HG03060 (cell line): ENCODE results near the gene GPC5.
"Not testable (repeated sequence)": the region's sequence is repeated elsewhere in the genome, so short reads cannot be mapped to it uniquely, and the experiment has no call there.

Experiments
- ATAC-seq: cut with Tn5 transposase; IDR thresholded peaks from one replicate; pipeline ENCODE4 v1.9.1; 2021; ENCODE audit warnings: low read depth, moderate number of reproducible peaks; ENCODE audit not compliant: unreplicated experiment

Gene GPC5

GRCh38 chr13:91813253-91813652, 414.8 kb downstream of the GPC5 start:
- ATAC-seq: no peak

GRCh38 chr13:91816263-91816807, 417.9 kb downstream of the GPC5 start:
- ATAC-seq: no peak

GRCh38 chr13:91817250-91817649, 418.8 kb downstream of the GPC5 start:
- ATAC-seq: no peak

GRCh38 chr13:91824416-91824815, 426.0 kb downstream of the GPC5 start:
- no peak for ATAC-seq

GRCh38 chr13:91825516-91825915, 427.1 kb downstream of the GPC5 start:
- no peak for ATAC-seq

- no peak for ATAC-seq
Measured at GRCh38 chr13:91836553-91836952, 438.1 kb downstream of the GPC5 start.

GRCh38 chr13:91845612-91846011, 447.2 kb downstream of the GPC5 start:
- ATAC-seq: no peak

GRCh38 chr13:91863699-91864098, 465.3 kb downstream of the GPC5 start:
- no peak for ATAC-seq

- no peak for ATAC-seq
Measured at GRCh38 chr13:91868351-91868750, 469.9 kb downstream of the GPC5 start.

- no peak for ATAC-seq
Measured at GRCh38 chr13:91878491-91878890, 480.1 kb downstream of the GPC5 start.

GRCh38 chr13:91879360-91879759, 480.9 kb downstream of the GPC5 start:
- no peak for ATAC-seq

- no peak for ATAC-seq
Measured at GRCh38 chr13:91882918-91883317, 484.5 kb downstream of the GPC5 start.

GRCh38 chr13:91889641-91890040, 491.2 kb downstream of the GPC5 start:
- ATAC-seq: no peak

- ATAC-seq: no peak
Measured at GRCh38 chr13:91891141-91891540, 492.7 kb downstream of the GPC5 start.

GRCh38 chr13:91893040-91893439, 494.6 kb downstream of the GPC5 start:
- ATAC-seq: no peak

GRCh38 chr13:91894316-91894715, 495.9 kb downstream of the GPC5 start:
- no peak for ATAC-seq

GRCh38 chr13:91896547-91896946, 498.1 kb downstream of the GPC5 start:
- no peak for ATAC-seq

- not testable (repeated sequence) for ATAC-seq
Measured at GRCh38 chr13:91898986-91899385, 500.6 kb downstream of the GPC5 start.

GRCh38 chr13:91902291-91902690, 503.9 kb downstream of the GPC5 start:
- ATAC-seq: no peak

GRCh38 chr13:91904005-91904404, 505.6 kb downstream of the GPC5 start:
- peak; percentile 89 for ATAC-seq

GRCh38 chr13:91904597-91904996, 506.2 kb downstream of the GPC5 start:
- peak; percentile 38 for ATAC-seq

GRCh38 chr13:91907398-91907797, 509.0 kb downstream of the GPC5 start:
- no peak for ATAC-seq

- ATAC-seq: no peak
Measured at GRCh38 chr13:91909617-91910016, 511.2 kb downstream of the GPC5 start.
